VCaP (cell line): Measurements from ENCODE around the gene GRB10.

ENCODE experiments used
- H3K27ac ChIP-seq: fragments of 450-650 bp; 2 replicates; pipeline ENCODE4 v1.5.1; 2017
- CTCF ChIP-seq: fragments of 450-650 bp; conservative IDR thresholded peaks from 2 replicates; pipeline ENCODE4 v1.5.1; 2017; ENCODE audit warnings: mild to moderate bottlenecking, moderate library complexity

The GRB10 gene

GRCh38 chr7:50803359-50804337, 21.0 kb upstream of the GRB10 start:
- TF ChIP-seq CTCF, result no peak
- no peak overlapping the region for H3K27ac ChIP-seq

- no peak overlapping the region for H3K27ac ChIP-seq
- TF ChIP-seq CTCF, result no peak; the same call in 1 of the 2 replicates
These were observed 19.2 kb upstream of the GRB10 start for GRCh38 chr7:50801907-50802306.

GRCh38 chr7:50799873-50800272, 17.2 kb upstream of the GRB10 start:
- no peak overlapping the region for H3K27ac ChIP-seq
- no peak for TF ChIP-seq CTCF

- no peak overlapping the region for H3K27ac ChIP-seq
- no peak for TF ChIP-seq CTCF
These were observed 15.4 kb upstream of the GRB10 start for GRCh38 chr7:50798126-50798525.

- peak; percentile 68 for TF ChIP-seq CTCF
- no peak overlapping the region for H3K27ac ChIP-seq
These were observed 13.1 kb upstream of the GRB10 start for GRCh38 chr7:50795831-50796230.

GRCh38 chr7:50795253-50795652, 12.6 kb upstream of the GRB10 start:
- no peak overlapping the region for H3K27ac ChIP-seq
- TF ChIP-seq CTCF, result no peak

GRCh38 chr7:50793947-50794570, 11.4 kb upstream of the GRB10 start:
- peak overlapping the region; percentile 86 for H3K27ac ChIP-seq
- TF ChIP-seq CTCF, result no peak
